ENCODE results near the gene TMEM154. TPM values are rescaled to one million over a fixed set of nuclear protein-coding genes. Genes with fewer than 3 reads are reported as not detected.

The TMEM154 gene
- polyA plus RNA-seq, 1 donor from 2014 or later: 210 TPM

DNA sequence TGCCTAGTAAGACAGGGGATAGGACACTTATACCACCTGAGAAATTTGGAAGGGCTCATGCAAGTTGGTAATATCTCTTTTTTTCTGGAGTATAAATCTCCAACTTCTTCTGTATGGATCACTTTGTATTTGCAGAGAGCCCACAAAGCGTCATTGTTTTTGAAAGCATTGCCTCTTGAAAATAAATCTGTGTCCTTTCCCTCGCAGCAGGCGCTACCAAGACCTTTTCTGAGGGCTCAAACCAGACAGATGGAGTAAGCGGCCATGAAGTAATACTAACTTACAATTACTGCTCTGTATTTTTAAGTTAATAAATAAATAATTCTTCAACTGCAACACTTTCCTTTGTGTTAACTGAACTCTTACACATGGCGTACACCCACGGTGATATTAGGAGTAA is 87.9 kb downstream of the TMEM154 start:
- H3K27ac Mint-ChIP-seq: no peak overlapping the region
- peaks cover 8 to 14% (median 11%) of the 10 kb centered on the region in 3 donors for H3K4me1 Mint-ChIP-seq
- H3K9me3 Mint-ChIP-seq: no peaks in the 10 kb centered on the region
- peaks cover 6% of the 10 kb centered on the region for H3K27me3 Mint-ChIP-seq
- H3K4me3 Mint-ChIP-seq: peak overlapping the region in 1 of 4 donors; percentile 76
- peaks cover 2% of the 10 kb centered on the region for H3K36me3 Mint-ChIP-seq

DNA sequence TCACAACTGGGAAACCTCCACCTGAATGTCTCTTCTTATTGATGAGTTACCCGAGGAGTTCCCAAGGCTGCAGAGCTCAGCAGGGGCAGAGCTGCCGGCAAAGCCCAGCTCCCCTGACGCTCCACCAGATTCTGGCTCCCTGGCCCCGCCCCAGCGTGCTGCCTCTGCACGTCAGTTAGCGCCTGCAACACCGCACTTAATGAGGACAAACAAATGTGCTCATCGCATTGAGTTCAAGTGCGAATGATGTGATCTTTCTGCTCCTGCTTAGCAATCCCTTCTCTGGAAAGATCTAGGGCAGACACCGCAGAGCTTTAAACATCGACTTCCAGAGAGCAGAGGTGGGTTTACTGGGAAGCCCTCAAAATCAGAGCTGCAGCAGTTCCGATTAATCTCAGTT is 88.4 kb downstream of the TMEM154 start:
- H3K4me1 Mint-ChIP-seq: peaks cover 6 to 14% (median 11%) of the 10 kb centered on the region in 3 donors
- H3K9me3 Mint-ChIP-seq: no peaks in the 10 kb centered on the region
- H3K4me3 Mint-ChIP-seq: peak overlapping the region in 2 of 4 donors; percentile 76 to 82
- no peaks in the 10 kb centered on the region for H3K36me3 Mint-ChIP-seq
- peaks cover 6% of the 10 kb centered on the region for H3K27me3 Mint-ChIP-seq
- H3K27ac Mint-ChIP-seq: peak overlapping the region in 1 of 3 donors; percentile 21

DNA sequence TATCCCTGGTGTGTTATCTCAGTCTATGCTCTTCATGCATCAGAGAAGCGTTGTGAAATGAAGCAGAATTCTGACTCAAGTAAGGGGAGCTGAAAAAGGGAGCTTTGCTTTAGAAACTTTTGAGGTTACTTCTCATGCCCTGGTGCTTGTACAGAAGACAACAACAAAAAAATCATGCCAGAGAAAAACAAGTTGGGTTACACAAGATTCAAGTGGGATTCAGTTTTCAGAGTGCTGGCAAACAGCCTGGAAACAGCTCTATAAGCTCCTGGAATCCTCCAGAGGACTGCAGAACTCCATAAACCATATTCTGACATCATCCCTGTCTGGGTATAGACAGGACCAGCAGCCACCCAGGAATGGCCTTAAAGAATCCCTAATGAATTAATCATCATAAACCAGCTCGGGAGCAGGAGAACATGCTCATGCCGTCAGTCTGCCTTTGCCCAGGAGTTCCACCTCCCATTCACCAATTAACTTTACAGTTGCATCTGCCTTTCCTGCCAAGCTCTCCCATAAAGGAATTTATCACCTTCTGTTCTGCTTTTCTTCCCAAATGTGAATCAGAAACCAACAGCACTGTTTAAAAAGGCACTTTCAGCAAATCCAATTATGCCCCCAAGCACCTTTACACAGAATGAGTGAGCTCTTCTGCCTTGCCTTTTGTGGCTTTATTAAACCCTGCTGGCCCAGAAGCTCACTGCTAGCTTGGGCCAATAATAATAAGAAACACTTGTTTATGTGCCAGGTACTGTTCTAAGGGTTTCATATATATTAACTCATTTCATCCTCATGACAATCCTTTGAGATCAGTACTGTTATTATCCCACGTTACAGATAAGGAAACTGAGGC is 89.4 kb downstream of the TMEM154 start:
- H3K27ac Mint-ChIP-seq: no peak overlapping the region
- H3K27me3 Mint-ChIP-seq: peaks cover 6% of the 10 kb centered on the region
- peaks cover 2 to 16% (median 13%) of the 10 kb centered on the region in 3 donors for H3K4me1 Mint-ChIP-seq
- no peaks in the 10 kb centered on the region for H3K36me3 Mint-ChIP-seq
- no peaks in the 10 kb centered on the region for H3K9me3 Mint-ChIP-seq
- peak overlapping the region in 1 of 4 donors; percentile 23 for H3K4me3 Mint-ChIP-seq

DNA sequence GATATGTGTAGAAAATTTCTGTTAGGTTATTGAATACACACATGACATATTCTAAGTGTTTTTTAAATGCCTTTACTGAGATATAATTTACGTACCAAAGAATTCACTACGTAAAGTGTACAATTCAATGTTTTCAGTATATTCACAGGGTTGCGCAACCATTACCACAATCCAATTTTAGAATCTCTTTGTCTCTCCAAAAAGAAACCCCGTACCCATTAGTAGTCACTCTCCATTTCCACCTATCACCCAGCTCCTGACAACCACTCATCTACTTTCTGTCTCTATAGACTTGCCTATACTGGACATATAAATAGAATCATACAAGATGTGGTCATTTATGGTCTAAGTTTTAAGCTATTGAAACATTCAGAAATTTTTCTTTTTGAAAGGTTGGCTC is 90.9 kb downstream of the TMEM154 start:
- Mint-ChIP-seq H3K4me1 (peaks cover 12 to 21% (median 21%) of the 10 kb centered on the region in 3 donors), H3K27ac (no peak overlapping the region), H3K36me3 (no peaks in the 10 kb centered on the region), H3K9me3 (no peaks in the 10 kb centered on the region), H3K27me3 (peaks cover 6% of the 10 kb centered on the region), H3K4me3 (no peak overlapping the region)

DNA sequence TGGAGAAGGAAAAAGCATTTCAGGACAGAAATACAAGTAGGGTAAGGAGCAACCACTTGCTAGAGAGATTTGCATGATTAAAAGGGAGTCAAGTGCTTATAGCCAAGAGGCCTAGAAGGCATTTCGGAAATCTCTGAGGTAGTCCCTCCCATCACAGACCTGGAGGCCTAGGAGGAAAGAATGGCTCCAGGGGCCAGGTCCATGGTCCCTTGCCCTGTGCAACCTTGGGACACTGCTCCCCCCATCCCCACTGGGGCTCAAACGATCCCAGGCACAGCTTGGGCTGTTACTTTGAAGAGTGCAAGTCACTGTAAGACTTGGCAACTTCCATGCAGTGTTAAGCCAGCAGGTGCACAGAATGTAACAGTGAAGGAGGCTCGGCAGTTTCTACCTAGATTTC is 92.7 kb downstream of the TMEM154 start:
- Mint-ChIP-seq H3K4me1 (peaks cover 12 to 21% (median 21%) of the 10 kb centered on the region in 3 donors), H3K27me3 (peaks cover 6% of the 10 kb centered on the region), H3K4me3 (no peak overlapping the region), H3K27ac (no peak overlapping the region), H3K36me3 (no peaks in the 10 kb centered on the region), H3K9me3 (peaks cover 0 to 5% (median 0%) of the 10 kb centered on the region in 3 donors)

DNA sequence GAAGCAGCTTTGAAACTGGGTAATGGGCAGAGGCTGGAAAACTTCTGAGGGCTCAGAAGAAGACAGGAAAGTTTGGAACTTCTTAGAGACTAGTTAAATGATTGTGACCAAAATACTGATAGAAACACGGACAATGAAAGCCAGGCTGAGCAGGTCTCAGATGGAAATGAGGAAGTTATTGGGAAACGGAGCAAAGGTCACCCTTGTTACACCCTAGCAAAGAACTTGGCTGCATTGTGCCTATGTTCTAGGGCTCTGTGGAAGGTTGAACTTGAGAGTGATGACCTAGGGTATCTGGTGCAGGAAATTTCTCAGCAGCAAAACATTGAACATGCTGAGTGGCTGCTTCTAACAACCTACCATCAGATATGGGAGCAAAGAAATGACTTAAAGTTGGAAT is 93.1 kb downstream of the TMEM154 start:
- H3K27ac Mint-ChIP-seq: no peak overlapping the region

DNA sequence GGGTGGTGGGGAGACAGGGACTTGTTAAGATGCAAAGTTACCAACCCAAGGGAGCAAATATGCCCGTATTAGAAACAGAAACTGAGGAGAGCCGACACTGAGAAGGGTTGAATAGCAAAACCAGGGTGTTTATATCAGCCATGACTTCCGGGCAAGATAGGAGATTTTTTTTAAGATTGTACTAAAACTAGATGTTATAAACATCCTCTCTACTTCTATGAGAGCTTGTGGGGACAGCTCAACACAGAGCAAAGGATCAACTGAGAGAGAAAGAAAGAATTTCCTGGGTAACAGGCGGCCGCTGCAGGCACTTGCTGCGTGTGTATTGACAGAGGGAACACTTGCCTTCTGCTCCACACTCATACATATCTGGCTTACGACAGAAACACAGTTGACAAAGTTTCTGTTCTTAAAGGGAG is 94.8 kb downstream of the TMEM154 start:
- Mint-ChIP-seq H3K27ac (peak overlapping the region; percentile 49 to 94 (median 58)), H3K4me1 (peaks cover 12 to 20% (median 16%) of the 10 kb centered on the region in 3 donors), H3K4me3 (peak overlapping the region; percentile 44 to 88 (median 79)), H3K27me3 (peaks cover under 1% of the 10 kb centered on the region), H3K9me3 (peaks cover 0 to 5% (median 0%) of the 10 kb centered on the region in 3 donors), H3K36me3 (no peaks in the 10 kb centered on the region)

More for the DNA sequence above, 93.1 kb downstream of the TMEM154 start:
- no peak overlapping the region for H3K4me3 Mint-ChIP-seq
- peaks cover 0 to 5% (median 0%) of the 10 kb centered on the region in 3 donors for H3K9me3 Mint-ChIP-seq
- H3K4me1 Mint-ChIP-seq: peaks cover 12 to 21% (median 21%) of the 10 kb centered on the region in 3 donors
- no peaks in the 10 kb centered on the region for H3K36me3 Mint-ChIP-seq
- H3K27me3 Mint-ChIP-seq: peaks cover 6% of the 10 kb centered on the region

DNA sequence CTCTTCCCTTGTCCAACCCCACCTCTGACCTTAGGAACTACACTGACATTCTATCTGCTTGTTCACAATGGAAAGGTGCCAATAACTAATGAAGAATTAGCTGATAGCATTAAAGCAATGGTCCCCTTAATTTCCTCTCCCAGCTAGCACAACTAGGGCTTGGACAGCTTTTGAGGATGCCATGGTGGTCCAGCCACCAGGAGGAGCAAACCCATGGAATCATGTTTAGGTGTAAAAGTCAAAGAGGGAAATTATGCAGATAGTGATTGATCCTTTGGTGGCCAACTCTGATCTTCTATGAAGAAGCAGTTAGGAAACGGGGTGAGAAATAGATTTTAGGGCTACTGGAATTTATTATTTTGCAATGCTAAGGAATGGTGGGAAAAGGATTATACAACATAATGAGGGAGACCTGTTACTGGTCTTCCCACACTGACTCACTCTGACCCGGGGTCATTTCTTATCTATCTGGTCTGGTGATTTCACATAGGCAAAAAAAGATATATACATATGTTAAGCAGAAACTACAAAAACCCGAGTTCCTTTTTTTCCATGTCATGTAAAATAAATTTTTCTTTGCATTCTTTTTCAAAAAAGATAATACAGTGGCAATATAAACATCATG is 98.1 kb downstream of the TMEM154 start:
- peak overlapping the region in 1 of 3 donors; percentile 3 for H3K27ac Mint-ChIP-seq
- H3K36me3 Mint-ChIP-seq: no peaks in the 10 kb centered on the region
- H3K4me1 Mint-ChIP-seq: peaks cover 17 to 25% (median 17%) of the 10 kb centered on the region in 3 donors
- peaks cover 0 to 5% (median 0%) of the 10 kb centered on the region in 3 donors for H3K9me3 Mint-ChIP-seq
- no peaks in the 10 kb centered on the region for H3K27me3 Mint-ChIP-seq
- no peak overlapping the region for H3K4me3 Mint-ChIP-seq

DNA sequence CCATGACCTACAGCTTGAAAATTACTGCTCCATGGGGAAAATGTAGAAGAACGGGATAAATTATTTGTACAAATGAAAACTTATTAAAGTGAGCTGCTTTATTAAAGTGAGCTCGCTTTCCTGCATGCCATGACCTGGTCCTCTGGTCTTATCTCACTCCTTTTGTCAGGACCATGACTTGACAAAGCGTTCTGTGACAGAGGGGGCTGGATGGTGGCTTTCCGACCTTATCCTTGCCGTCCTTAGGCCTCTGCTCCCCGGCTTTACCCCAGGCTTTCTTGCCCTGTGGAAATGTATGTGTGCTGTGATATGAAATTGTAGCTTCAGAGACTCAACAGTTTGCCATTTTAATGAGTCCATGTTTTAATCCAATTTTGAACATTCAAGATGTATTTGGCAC is 99.9 kb downstream of the TMEM154 start:
- no peak overlapping the region for H3K27ac Mint-ChIP-seq
- H3K36me3 Mint-ChIP-seq: no peaks in the 10 kb centered on the region
- peaks cover 0 to 5% (median 0%) of the 10 kb centered on the region in 3 donors for H3K9me3 Mint-ChIP-seq
- H3K4me3 Mint-ChIP-seq: no peak overlapping the region
- peaks cover 7 to 14% (median 11%) of the 10 kb centered on the region in 3 donors for H3K4me1 Mint-ChIP-seq
- H3K27me3 Mint-ChIP-seq: no peaks in the 10 kb centered on the region

DNA sequence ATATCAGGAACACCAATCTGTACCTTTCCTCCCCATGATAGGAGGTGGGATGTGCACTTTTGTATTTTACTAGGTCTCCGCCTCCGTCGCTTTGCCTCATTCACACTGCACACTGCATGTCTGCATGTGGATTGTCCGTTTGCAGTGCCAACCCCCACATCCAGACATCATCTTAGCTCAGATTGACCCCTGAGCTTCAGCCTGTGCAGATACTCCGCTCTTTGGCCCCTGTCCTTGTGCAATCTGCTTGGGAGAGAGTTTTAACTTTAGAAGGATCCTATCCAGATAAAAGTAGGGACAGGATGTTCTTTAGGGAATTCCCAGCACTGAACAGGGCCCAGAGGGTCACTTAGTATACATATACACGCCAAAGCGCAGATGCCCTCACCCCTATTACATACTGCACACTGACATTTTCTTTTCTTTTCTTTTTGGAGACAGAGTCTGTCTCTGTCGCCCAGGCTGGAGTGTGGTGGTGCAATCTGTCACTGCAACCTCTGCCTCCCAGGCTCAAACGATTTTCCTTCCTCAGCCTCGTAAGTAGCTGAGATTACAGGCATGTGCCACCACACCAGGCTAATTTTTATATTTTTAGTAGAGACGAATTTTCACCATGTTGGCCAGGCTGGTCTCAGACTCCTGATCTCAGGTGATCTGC is 100.6 kb downstream of the TMEM154 start:
- H3K9me3 Mint-ChIP-seq: peaks cover 0 to 5% (median 0%) of the 10 kb centered on the region in 3 donors
- no peak overlapping the region for H3K27ac Mint-ChIP-seq
- H3K4me3 Mint-ChIP-seq: no peak overlapping the region
- no peaks in the 10 kb centered on the region for H3K36me3 Mint-ChIP-seq
- H3K4me1 Mint-ChIP-seq: peaks cover 3 to 7% (median 6%) of the 10 kb centered on the region in 3 donors
- H3K27me3 Mint-ChIP-seq: no peaks in the 10 kb centered on the region

DNA sequence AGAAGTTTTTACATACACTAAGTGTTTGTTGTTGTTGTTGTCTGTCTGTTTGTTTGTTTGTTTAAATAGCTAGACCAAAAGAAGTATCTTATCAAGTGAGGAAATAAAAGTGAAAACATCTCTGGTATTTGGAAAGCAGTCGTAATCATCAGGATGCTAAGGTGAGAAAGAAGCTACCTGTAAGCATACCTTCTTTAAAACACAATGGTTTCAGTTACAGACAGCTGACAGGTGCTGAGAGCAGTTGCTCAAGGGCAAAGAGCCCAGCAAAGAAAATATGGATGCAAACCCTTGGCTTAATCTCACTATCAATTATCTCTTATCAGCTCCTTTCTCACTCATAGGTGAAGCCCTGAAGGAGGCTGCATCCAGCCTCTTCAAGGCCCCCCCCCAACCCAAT is 101.1 kb downstream of the TMEM154 start:
- no peak overlapping the region for H3K27ac Mint-ChIP-seq
- no peaks in the 10 kb centered on the region for H3K36me3 Mint-ChIP-seq
- H3K9me3 Mint-ChIP-seq: peaks cover 0 to 5% (median 0%) of the 10 kb centered on the region in 3 donors
- H3K4me1 Mint-ChIP-seq: peaks cover 3 to 5% (median 4%) of the 10 kb centered on the region in 3 donors
- no peak overlapping the region for H3K4me3 Mint-ChIP-seq
- no peaks in the 10 kb centered on the region for H3K27me3 Mint-ChIP-seq

DNA sequence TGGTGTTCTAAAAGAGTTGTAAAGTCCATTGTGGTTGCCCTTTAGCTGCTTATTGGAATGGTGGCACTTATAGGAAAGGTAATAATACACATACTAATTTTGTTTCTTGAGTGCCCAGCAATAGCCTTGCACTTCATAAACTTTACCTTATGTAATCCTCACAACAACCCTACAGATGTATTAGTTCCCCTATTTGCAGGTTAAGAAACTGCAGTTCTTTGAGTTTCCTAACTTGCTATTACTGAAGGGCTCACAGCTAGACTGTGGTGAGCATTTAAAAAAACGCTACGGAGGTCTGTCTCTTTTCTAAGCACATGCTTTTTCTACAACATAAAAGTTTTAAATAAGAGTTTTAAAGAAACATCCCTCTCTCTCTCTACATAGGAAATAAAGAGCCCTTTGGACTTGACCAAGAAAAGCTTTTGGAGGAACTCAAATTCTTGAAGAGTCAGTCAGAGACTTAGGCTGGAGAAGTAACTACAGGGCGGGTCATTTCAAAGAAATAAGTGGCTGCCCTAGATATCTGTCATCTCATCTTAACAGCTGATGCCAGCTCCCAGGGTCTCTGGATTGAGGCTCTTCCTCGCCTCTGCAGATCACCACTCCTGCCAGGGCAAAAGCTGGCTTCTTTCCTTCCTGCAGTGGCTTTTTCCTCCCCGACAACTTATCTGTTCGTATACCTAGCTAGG is 101.9 kb downstream of the TMEM154 start:
- Mint-ChIP-seq H3K9me3 (peaks cover 0 to 3% (median 0%) of the 10 kb centered on the region in 3 donors), H3K36me3 (peaks cover 2% of the 10 kb centered on the region), H3K27me3 (peaks cover 4% of the 10 kb centered on the region), H3K4me1 (peaks cover 4 to 5% (median 5%) of the 10 kb centered on the region in 3 donors), H3K27ac (no peak overlapping the region), H3K4me3 (no peak overlapping the region)

DNA sequence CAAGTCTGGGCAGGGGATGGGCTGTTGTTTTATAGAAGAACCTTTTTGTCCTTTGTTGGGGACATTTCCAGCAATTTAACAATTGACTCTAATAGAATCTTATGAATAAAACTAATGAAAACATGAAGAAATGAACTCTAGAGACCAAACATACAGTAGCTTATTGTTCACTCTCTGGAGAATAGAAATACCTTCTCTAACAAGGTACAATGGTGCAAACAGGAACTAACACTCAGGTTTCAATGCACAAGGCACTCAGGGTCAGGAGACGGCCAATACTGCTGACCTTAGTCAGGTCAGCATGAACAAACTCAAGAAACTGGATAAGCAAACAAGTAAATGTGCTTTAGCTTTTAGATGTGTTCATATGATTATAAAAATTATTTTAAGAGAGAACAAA is 104.3 kb downstream of the TMEM154 start:
- Mint-ChIP-seq H3K4me1 (peaks cover 4 to 5% (median 5%) of the 10 kb centered on the region in 3 donors), H3K27ac (peak overlapping the region in 1 of 3 donors; percentile 41), H3K4me3 (no peak overlapping the region), H3K9me3 (peaks cover 0 to 3% (median 0%) of the 10 kb centered on the region in 3 donors), H3K36me3 (peaks cover 2% of the 10 kb centered on the region), H3K27me3 (peaks cover 4% of the 10 kb centered on the region)

DNA sequence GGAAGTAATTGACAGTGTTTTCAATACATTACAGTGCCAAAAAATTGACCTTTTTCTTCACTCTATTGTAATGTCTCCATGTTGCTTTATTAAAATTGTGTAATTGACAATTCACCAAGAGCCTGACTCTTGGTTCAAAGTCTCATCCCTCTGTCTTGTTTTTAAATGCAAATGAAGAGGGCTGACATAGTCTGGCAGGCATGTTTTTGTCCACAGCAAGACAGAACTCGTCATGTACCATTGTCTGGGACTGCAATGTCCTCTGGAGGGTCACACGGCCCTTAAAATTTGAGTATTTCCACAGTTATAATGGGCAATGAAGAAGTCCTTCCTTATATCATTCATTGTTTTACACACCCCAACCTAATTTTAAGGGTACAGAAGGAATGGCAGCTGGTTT is 105.9 kb downstream of the TMEM154 start:
- peaks cover 0 to 3% (median 0%) of the 10 kb centered on the region in 3 donors for H3K9me3 Mint-ChIP-seq
- H3K27ac Mint-ChIP-seq: no peak overlapping the region
- H3K4me1 Mint-ChIP-seq: peaks cover 2 to 5% (median 4%) of the 10 kb centered on the region in 3 donors
- H3K4me3 Mint-ChIP-seq: no peak overlapping the region
- peaks cover 4% of the 10 kb centered on the region for H3K27me3 Mint-ChIP-seq
- H3K36me3 Mint-ChIP-seq: peaks cover 2% of the 10 kb centered on the region

All from IgD-negative memory B cell (primary cell).